Measurements from ENCODE around the gene CDH23.

DNA sequence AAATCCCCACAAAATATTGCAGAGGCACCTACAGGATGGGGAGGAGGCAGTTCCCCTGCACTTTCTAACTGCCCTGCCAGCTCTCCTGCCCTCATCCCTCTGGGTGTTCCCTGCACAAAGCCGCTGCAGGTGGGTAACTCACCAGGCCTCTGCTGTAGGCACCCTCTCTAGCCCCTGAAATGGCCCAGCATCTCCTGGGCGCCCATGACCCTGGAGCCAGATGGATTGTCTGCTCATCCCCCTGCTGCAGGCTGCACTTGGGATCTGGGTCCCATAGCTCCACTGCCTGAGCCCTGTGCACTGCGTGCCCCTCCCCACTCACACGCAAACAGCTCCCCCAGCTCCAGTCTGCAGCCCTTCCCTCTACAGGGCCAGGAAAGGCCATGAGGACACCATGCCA lies 192.0 kb downstream of the CDH23 start:
- TF ChIP-seq SUZ12 (IDR thresholded peaks at IDR 0.05), result no peak
- no peak for TF ChIP-seq FOXM1 (IDR thresholded peaks at IDR 0.05; ENCODE audit: borderline replicate concordance)

Data from HEK293T (cell line).